Retinal pigment epithelial cell (primary cell): Measurements from ENCODE around the gene SOAT2.

ENCODE experiments used
- DNase-seq: peaks from one replicate; pipeline ENCODE4 v3.0.0-alpha.2; 2010; ENCODE audit warnings: low read depth
- H3K4me3 ChIP-seq: 2 replicates; pipeline ENCODE4 v1.5.1; 2011; ENCODE audit warnings: mild to moderate bottlenecking, low read length, control low read depth, moderate library complexity
- TF ChIP-seq, protein P1 (sequence below): conservative IDR thresholded peaks from 2 replicates; pipeline ENCODE4 v1.5.1; 2011; ENCODE audit warnings: low read depth, low read length, control low read depth, inconsistent platforms

The SOAT2 gene

GRCh38 chr12:53115112-53115890 lies 12.0 kb downstream of the SOAT2 start:
- TF ChIP-seq, protein P1, sequence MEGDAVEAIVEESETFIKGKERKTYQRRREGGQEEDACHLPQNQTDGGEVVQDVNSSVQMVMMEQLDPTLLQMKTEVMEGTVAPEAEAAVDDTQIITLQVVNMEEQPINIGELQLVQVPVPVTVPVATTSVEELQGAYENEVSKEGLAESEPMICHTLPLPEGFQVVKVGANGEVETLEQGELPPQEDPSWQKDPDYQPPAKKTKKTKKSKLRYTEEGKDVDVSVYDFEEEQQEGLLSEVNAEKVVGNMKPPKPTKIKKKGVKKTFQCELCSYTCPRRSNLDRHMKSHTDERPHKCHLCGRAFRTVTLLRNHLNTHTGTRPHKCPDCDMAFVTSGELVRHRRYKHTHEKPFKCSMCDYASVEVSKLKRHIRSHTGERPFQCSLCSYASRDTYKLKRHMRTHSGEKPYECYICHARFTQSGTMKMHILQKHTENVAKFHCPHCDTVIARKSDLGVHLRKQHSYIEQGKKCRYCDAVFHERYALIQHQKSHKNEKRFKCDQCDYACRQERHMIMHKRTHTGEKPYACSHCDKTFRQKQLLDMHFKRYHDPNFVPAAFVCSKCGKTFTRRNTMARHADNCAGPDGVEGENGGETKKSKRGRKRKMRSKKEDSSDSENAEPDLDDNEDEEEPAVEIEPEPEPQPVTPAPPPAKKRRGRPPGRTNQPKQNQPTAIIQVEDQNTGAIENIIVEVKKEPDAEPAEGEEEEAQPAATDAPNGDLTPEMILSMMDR = no peak
- no peak for DNase-seq
- H3K4me3 ChIP-seq = no peak overlapping the region

DNA sequence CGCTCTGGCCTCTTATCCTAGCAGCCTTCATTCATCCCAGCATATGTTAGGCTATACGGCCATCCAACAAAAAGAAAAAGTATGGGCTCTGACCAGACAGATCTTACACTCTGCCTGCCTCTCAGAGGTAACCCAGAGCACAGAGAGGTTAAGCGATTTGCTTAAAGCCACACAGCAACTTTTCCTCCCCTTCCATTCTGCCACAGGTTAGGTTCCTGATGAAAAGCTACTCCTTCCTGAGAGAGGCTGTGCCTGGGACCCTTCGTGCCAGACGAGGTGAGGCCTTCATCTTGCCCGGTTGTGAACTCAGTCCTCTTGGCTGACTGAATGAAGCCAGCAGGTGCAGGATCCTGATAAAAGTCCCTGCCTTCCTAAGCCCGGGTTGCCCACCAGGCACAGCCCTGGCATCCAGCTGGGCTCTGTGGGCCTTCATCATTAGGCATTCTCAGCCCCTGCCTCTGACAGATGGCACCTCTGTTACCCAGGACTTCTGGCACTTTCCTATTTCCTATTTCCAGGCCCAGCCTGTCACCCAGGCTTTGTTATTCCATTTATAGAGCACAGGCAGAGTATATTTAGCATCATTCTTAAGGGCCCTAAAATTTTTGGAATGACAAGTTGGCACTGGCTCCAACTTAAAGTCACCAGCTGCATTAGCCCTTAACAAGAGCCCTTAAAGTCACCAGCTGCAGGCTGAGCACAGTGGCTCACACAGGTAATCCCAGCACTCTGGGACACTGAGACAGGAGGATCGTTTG lies 12.8 kb downstream of the SOAT2 start:
- TF ChIP-seq, protein P1 = no peak
- DNase-seq = no peak

DNA sequence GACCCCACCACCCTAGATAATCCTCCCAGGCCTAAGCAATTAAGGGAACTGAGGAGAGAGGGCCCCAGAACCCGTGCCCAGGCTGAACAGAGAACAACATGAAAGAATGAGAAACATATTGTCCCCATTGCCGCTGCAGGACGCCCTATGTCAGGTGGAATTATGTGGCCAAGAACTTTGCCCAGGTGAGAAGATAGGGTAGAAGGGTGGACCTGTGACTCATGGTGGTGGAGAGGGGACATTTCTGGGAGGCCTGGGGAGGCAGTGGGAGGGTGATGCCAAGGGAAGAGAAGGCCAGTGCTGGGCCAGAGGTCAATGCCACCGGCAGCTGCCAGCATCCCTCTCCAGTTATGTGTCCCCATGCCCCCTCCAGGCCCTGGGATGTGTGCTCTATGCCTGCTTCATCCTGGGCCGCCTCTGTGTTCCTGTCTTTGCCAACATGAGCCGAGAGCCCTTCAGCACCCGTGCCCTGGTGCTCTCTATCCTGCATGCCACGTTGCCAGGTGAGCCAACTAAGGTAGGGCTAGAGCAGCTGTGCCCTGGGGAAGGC lies 15.5 kb downstream of the SOAT2 start:
- H3K4me3 ChIP-seq = no peak overlapping the region
- no peak for DNase-seq
- TF ChIP-seq, protein P1 = no peak

More for the DNA sequence above, 12.8 kb downstream of the SOAT2 start:
- H3K4me3 ChIP-seq = no peak overlapping the region

DNA sequence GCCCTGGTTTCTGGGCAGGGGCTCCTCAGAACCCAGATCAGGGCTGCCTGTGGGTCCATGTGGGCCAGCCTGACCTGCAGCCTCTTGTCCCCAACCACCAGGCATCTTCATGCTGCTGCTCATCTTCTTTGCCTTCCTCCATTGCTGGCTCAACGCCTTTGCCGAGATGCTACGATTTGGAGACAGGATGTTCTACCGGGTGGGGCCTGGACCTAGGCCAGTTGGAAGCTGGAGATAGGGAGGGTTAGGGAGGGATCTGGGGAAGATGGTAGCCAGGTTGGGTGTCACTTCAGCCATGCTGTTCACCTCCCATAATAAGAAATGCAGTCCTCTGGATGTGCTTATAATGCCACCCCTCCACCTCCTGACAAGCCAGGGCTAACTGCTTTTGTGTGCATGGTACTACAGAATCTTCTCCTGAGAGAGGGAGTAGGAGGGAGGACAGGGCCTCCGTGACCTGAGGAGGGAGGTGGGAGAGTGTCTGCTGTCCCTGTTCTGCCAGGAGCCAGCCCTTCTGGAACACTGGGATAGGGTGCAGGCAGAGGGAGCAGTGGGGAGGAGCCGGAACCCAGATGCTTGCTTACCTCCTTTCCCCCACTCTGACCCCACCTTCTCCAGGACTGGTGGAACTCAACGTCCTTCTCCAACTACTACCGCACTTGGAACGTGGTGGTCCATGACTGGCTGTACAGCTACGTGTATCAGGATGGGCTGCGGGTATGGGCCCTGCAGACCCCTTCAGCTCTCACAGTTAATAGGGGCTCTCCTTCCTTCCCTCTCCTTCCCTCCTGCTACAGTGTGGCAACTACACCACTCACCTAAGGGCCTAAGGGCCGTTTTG lies 17.6 kb downstream of the SOAT2 start:
- no peak for DNase-seq
- TF ChIP-seq, protein P1 = no peak
- H3K4me3 ChIP-seq = no peak overlapping the region

GRCh38 chr12:53122961-53123468 lies 19.7 kb downstream of the SOAT2 start:
- no peak for DNase-seq
- TF ChIP-seq, protein P1 = no peak
- H3K4me3 ChIP-seq = no peak overlapping the region

DNA sequence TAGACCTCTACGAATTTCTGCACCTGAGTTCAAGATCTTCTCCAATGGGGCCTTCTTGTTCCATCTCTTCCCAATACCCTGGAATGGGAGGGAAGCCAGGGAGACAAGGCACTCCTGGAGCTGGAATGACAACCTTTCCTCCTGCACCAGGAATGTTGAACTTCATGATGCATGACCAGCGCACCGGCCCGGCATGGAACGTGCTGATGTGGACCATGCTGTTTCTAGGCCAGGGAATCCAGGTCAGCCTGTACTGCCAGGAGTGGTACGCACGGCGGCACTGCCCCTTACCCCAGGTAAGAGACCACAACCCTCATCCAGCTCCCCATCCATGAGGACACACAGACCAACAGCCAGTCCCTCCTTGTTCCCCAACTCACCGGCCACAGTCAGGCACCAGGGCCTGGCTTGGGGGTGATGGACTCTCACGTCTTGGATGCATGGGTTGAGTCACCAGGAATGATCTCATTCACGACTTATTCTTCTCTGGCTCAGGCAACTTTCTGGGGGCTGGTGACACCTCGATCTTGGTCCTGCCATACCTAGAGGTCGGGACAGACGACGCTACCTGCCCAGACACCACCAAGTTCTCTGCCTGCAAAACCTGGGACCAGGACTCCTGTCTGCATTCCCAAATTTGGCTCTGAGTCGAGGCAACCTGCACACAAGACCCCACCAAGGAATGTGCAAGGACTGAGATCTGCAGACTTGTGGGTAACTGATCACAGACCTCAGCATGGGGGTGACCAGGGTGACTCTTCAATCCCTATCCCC lies 20.5 kb downstream of the SOAT2 start:
- TF ChIP-seq, protein P1 = no peak
- no peak for DNase-seq
- H3K4me3 ChIP-seq = no peak overlapping the region
